Lower leg skin (tissue), 3 donors: ENCODE measurements around the gene WARS2.

ENCODE experiments used
- POLR2A ChIP-seq, 2 donors: fragments of 450-650 bp; IDR thresholded peaks; one replicate each; pipeline ENCODE4 v1.6.1; 2016 to 2017; ENCODE audit warnings: antibody characterized with exemption in 2 of 2, mild to moderate bottlenecking in 1 of 2, moderate library complexity in 1 of 2
- TF ChIP-seq, protein P1 (sequence below), 3 donors: fragments of 450-650 bp; IDR thresholded peaks; one replicate each; pipeline ENCODE4 v1.5.1; 2016; ENCODE audit warnings: antibody characterized with exemption in 3 of 3, mild to moderate bottlenecking in 3 of 3, moderate library complexity in 2 of 3

DNA sequence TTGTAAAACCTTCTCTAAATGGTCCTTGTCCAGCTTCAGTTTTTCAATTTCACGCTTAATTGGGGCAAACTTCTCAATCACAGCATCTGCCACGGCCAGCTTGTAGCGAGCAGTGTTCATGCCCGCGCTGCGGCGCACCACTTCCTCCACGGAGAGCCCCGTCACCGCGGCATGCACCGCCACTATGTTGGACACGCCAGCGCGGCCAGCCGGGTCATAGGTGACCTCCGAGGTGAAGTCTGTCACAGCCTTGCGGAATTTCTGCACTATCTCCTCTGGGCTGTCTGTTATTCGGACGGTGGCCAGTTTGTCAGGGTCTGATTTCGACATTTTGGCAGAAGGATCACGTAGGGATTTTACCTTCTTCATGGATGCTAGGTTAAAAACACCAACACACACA lies 107.5 kb downstream of the WARS2 start:
- no peak for TF ChIP-seq POLR2A (IDR thresholded peaks at IDR 0.05)
- TF ChIP-seq, protein P1, sequence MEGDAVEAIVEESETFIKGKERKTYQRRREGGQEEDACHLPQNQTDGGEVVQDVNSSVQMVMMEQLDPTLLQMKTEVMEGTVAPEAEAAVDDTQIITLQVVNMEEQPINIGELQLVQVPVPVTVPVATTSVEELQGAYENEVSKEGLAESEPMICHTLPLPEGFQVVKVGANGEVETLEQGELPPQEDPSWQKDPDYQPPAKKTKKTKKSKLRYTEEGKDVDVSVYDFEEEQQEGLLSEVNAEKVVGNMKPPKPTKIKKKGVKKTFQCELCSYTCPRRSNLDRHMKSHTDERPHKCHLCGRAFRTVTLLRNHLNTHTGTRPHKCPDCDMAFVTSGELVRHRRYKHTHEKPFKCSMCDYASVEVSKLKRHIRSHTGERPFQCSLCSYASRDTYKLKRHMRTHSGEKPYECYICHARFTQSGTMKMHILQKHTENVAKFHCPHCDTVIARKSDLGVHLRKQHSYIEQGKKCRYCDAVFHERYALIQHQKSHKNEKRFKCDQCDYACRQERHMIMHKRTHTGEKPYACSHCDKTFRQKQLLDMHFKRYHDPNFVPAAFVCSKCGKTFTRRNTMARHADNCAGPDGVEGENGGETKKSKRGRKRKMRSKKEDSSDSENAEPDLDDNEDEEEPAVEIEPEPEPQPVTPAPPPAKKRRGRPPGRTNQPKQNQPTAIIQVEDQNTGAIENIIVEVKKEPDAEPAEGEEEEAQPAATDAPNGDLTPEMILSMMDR (IDR thresholded peaks at IDR 0.05) = no peak
